Bronchial epithelial cell (primary cell): ENCODE measurements around the gene ANXA11. TPM values are rescaled to one million over a fixed set of nuclear protein-coding genes. Genes with fewer than 3 reads are reported as not detected.

ENCODE experiments used
- DNase-seq: peaks from one replicate; pipeline ENCODE4 v3.0.0-alpha.2; 2010; ENCODE audit warnings: low read depth
- FAIRE-seq: peaks from 2 replicates; lab custom pipeline; 2011; peaks lifted over from hg19 to GRCh38; lab: Jason Lieb, UNC
- H3K27me3 ChIP-seq: 2 replicates; pipeline ENCODE4 v1.5.1; 2011; ENCODE audit warnings: low read length; ENCODE audit not compliant: control insufficient read depth, insufficient read depth
- H3K36me3 ChIP-seq: 2 replicates; pipeline ENCODE4 v1.5.1; 2011; ENCODE audit warnings: low read length; ENCODE audit not compliant: control insufficient read depth, insufficient read depth
- H3K4me3 ChIP-seq: 2 replicates; pipeline ENCODE4 v1.5.1; 2011; ENCODE audit warnings: mild to moderate bottlenecking, low read depth, low read length, control low read depth
- CTCF ChIP-seq: IDR thresholded peaks from 2 replicates; pipeline ENCODE4 v1.5.1; 2011; ENCODE audit warnings: mild to moderate bottlenecking, moderate library complexity, low read length, control low read depth, inconsistent platforms; ENCODE audit not compliant: insufficient read depth, severe bottlenecking
- total RNA-seq: library from RNA; depleted of rRNA; stranded (reverse); fragments of >200 nt; gene quantifications from 2 replicates; pipeline ENCODE4 v1.2.1, GENCODE V29; 2014

The ANXA11 gene
- total RNA-seq, 1 donor from 2014 or later: 22.1 TPM

- no peak for FAIRE-seq
- DNase-seq: no peak
- Histone ChIP-seq H3K36me3 (no peaks in the 10 kb centered on the region), H3K27me3 (no peaks in the 10 kb centered on the region), H3K4me3 (no peak overlapping the region)
- TF ChIP-seq CTCF: no peak
These were observed 60.6 kb downstream of the ANXA11 start for GRCh38 chr10:80144696-80145131.

GRCh38 chr10:80144067-80144695, 61.2 kb downstream of the ANXA11 start:
- Histone ChIP-seq H3K4me3 (no peak overlapping the region), H3K27me3 (no peaks in the 10 kb centered on the region), H3K36me3 (no peaks in the 10 kb centered on the region)
- TF ChIP-seq CTCF: no peak
- FAIRE-seq: no peak
- DNase-seq: no peak

GRCh38 chr10:80141696-80142460, 63.5 kb downstream of the ANXA11 start:
- no peaks in the 10 kb centered on the region for H3K36me3 ChIP-seq
- DNase-seq (no peak), FAIRE-seq (no peak)
- TF ChIP-seq CTCF: no peak
- H3K27me3 ChIP-seq: no peaks in the 10 kb centered on the region
- H3K4me3 ChIP-seq: no peak overlapping the region

GRCh38 chr10:80140251-80140650, 65.1 kb downstream of the ANXA11 start:
- no peak overlapping the region for H3K4me3 ChIP-seq
- no peak for DNase-seq
- FAIRE-seq: no peak
- H3K36me3 ChIP-seq: no peaks in the 10 kb centered on the region
- no peak for TF ChIP-seq CTCF
- H3K27me3 ChIP-seq: no peaks in the 10 kb centered on the region

- no peak for TF ChIP-seq CTCF
- Histone ChIP-seq H3K36me3 (no peaks in the 10 kb centered on the region), H3K4me3 (no peak overlapping the region), H3K27me3 (no peaks in the 10 kb centered on the region)
- DNase-seq (no peak), FAIRE-seq (peak; percentile 28)
These were observed 66.1 kb downstream of the ANXA11 start for GRCh38 chr10:80139265-80139664.
